Vagina (tissue), 2 donors: ENCODE data around the gene SDK2.

Experiments used
- POLR2A ChIP-seq, 2 donors: fragments of 450-650 bp; IDR thresholded peaks; one replicate each; pipeline ENCODE4 v1.6.1; 2017; ENCODE audit warnings: antibody characterized with exemption in 2 of 2, mild to moderate bottlenecking in 2 of 2, moderate library complexity in 2 of 2
- POLR2AphosphoS5 ChIP-seq, 2 donors: sonication (generic); formaldehyde crosslinking; IDR thresholded peaks; one replicate each; pipeline ENCODE4 v1.9.0; 2017; ENCODE audit warnings: antibody characterized with exemption in 2 of 2, mild to moderate bottlenecking in 2 of 2, low read depth in 1 of 2; ENCODE audit not compliant: insufficient read depth in 1 of 2
- TF ChIP-seq, protein P1 (sequence below), 3 experiments: fragments of 450-650 bp in 2 of 3; fragments of 200-600 bp in 1 of 3; sonication (generic) in 1 of 3; IDR thresholded peaks; one replicate each; pipeline ENCODE4 v1.5.1; 2017 to 2019; ENCODE audit warnings: antibody characterized with exemption in 3 of 3, mild to moderate bottlenecking in 2 of 3, moderate library complexity in 2 of 3

DNA sequence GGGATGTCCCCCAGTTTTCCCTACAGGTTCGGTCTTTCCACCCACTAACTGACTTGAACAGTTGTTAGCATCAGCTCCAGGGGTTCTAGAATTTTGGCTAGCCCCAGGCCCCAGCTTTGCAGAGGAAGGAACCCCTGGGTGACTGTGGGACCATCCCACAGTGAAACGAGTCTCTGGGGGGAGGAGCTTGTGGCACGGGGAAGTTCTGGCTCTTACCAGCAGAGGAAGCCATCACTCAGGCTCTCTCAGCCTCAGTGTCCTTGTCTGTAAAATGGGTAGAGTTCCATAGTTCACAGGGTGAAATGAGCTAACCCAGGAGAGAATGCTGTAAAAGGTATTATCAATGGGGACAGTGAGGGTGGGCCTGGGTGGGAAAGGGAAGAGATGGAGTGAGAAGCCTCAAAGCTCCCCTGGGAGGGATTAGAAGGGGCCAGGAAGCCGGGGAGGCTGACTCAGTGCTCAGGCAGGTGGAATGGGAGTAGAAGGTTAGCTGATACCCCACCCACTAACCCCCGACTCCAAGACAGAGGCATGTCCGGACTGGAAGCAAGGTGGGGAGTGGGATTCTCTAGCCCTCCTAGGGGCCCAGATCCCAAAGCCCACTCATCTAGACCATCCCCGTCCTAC, 301.6 kb downstream of the SDK2 start:
- TF ChIP-seq, protein P1, sequence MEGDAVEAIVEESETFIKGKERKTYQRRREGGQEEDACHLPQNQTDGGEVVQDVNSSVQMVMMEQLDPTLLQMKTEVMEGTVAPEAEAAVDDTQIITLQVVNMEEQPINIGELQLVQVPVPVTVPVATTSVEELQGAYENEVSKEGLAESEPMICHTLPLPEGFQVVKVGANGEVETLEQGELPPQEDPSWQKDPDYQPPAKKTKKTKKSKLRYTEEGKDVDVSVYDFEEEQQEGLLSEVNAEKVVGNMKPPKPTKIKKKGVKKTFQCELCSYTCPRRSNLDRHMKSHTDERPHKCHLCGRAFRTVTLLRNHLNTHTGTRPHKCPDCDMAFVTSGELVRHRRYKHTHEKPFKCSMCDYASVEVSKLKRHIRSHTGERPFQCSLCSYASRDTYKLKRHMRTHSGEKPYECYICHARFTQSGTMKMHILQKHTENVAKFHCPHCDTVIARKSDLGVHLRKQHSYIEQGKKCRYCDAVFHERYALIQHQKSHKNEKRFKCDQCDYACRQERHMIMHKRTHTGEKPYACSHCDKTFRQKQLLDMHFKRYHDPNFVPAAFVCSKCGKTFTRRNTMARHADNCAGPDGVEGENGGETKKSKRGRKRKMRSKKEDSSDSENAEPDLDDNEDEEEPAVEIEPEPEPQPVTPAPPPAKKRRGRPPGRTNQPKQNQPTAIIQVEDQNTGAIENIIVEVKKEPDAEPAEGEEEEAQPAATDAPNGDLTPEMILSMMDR (IDR thresholded peaks at IDR 0.05) = no peak
- TF ChIP-seq POLR2AphosphoS5 (IDR thresholded peaks at IDR 0.05; ENCODE audit: insufficient read depth in 1 of 2, low read depth in 1 of 2) = no peak
- no peak for TF ChIP-seq POLR2A (IDR thresholded peaks at IDR 0.05)
